K562 (cell line): Measurements from ENCODE around the gene SRL. TPM values are rescaled to one million over a fixed set of nuclear protein-coding genes. Genes with fewer than 3 reads are reported as not detected.

Experiments
- CBFA2T3 ChIP-seq: fragments of 450-650 bp; IDR thresholded peaks from 2 replicates; pipeline ENCODE4 v1.6.1; 2017
- CLOCK ChIP-seq: fragments of 250-450 bp; sonication (Bioruptor Pico); IDR thresholded peaks from 2 replicates; pipeline ENCODE4 v1.4.0; 2020; ENCODE audit warnings: mild to moderate bottlenecking, moderate library complexity, borderline replicate concordance
- CREB1 ChIP-seq, 2 experiments: sonication (generic) in 1 of 2; formaldehyde crosslinking in 1 of 2; IDR thresholded peaks; 2 replicates each; pipeline versions ENCODE4 v1.6.1 to v1.8.0; 2012 to 2022; ENCODE audit warnings: inconsistent platforms in 1 of 2, mild to moderate bottlenecking in 1 of 2, missing genetic modification reagents in 1 of 2, moderate library complexity in 1 of 2
- CREM ChIP-seq: IDR thresholded peaks from 2 replicates; pipeline ENCODE4 v1.6.1; 2014; ENCODE audit warnings: antibody characterized with exemption, low read depth
- GABPB2 ChIP-seq: fragments of 250-450 bp; sonication (Bioruptor Pico); conservative IDR thresholded peaks from 2 replicates; pipeline ENCODE4 v1.5.1; 2021; ENCODE audit warnings: mild to moderate bottlenecking
- KLF13 ChIP-seq: fragments of 450-650 bp; IDR thresholded peaks from 2 replicates; pipeline ENCODE4 v1.6.1; 2016; ENCODE audit warnings: missing genetic modification characterization, low read depth, mild to moderate bottlenecking, missing compliant biosample characterization, moderate library complexity, borderline replicate concordance
- MAX ChIP-seq: sonication (generic); formaldehyde crosslinking; IDR thresholded peaks from 2 replicates; pipeline ENCODE4 v1.9.0; 2022; ENCODE audit warnings: mild to moderate bottlenecking, missing genetic modification reagents
- MED1 ChIP-seq: sonication (generic); formaldehyde crosslinking; IDR thresholded peaks from 2 replicates; pipeline ENCODE4 v1.8.1; 2023; ENCODE audit warnings: missing genetic modification reagents, borderline replicate concordance
- PRPF4 ChIP-seq: fragments of 200-400 bp; formaldehyde crosslinking; IDR thresholded peaks from one replicate; pipeline ENCODE4 v1.6.1; 2017; ENCODE audit warnings: low read length, low read depth, mild to moderate bottlenecking; ENCODE audit not compliant: insufficient read depth, poor library complexity, severe bottlenecking
- PYGO2 ChIP-seq: fragments of 450-650 bp; IDR thresholded peaks from 2 replicates; pipeline ENCODE4 v1.6.1; 2016; ENCODE audit warnings: mild to moderate bottlenecking, missing genetic modification characterization, moderate library complexity, missing compliant biosample characterization
- TCF15 ChIP-seq: fragments of 250-450 bp; sonication (Bioruptor Pico); IDR thresholded peaks from 2 replicates; pipeline ENCODE4 v1.8.0; 2022; ENCODE audit warnings: moderate library complexity, mild to moderate bottlenecking, inconsistent platforms
- ZBTB7A ChIP-seq: IDR thresholded peaks from 2 replicates; pipeline ENCODE4 v1.6.1; 2011; ENCODE audit warnings: low read depth, mild to moderate bottlenecking, low read length, moderate library complexity, borderline replicate concordance; ENCODE audit not compliant: control insufficient read depth
- ZNF551 ChIP-seq: fragments of 250-450 bp; sonication (Bioruptor Pico); IDR thresholded peaks from 2 replicates; pipeline ENCODE4 v1.5.0; 2021; ENCODE audit warnings: mild to moderate bottlenecking, moderate library complexity
- polyA plus RNA-seq, 8 experiments: library from polyadenylated mRNA; depleted of rRNA in 4 of 8; stranded (reverse) in 5 of 8; unstranded in 3 of 8; fragments of >200 nt; fragmentation: Nextera tagmentation in 2 of 8; fragmentation: Illumina TruSeq in 1 of 8; extraction: Ambion mirVana in 2 of 8; extraction: Trizol in 1 of 8; gene quantifications; 2 replicates each; pipeline versions ENCODE4 v1.2.1 to v1.2.3, GENCODE V29; 2011 to 2014; ENCODE audit warnings: inconsistent platforms in 1 of 8, missing spikeins in 1 of 8
- total RNA-seq, 7 experiments: library from RNA; depleted of rRNA in 6 of 7; stranded (reverse); fragments of >200 nt in 6 of 7; fragmentation: Illumina TruSeq in 2 of 7; extraction: Trizol in 2 of 7; gene quantifications; 2 replicates each; pipeline versions ENCODE4 v1.2.1 to v1.2.3, GENCODE V29; 2011 to 2021; ENCODE audit warnings: low replicate concordance in 1 of 7
- TF ChIP-seq, protein P1 (sequence below): fragments of 250-450 bp; sonication (Bioruptor Pico); IDR thresholded peaks from 2 replicates; pipeline ENCODE4 v1.4.0; 2020

The SRL gene
- total and polyA plus RNA-seq, 9 of the 15 experiments (the other 6 are each of a cell fraction or from before 2014, with no cell fraction given) = 0.01 TPM; not detected in 8

DNA sequence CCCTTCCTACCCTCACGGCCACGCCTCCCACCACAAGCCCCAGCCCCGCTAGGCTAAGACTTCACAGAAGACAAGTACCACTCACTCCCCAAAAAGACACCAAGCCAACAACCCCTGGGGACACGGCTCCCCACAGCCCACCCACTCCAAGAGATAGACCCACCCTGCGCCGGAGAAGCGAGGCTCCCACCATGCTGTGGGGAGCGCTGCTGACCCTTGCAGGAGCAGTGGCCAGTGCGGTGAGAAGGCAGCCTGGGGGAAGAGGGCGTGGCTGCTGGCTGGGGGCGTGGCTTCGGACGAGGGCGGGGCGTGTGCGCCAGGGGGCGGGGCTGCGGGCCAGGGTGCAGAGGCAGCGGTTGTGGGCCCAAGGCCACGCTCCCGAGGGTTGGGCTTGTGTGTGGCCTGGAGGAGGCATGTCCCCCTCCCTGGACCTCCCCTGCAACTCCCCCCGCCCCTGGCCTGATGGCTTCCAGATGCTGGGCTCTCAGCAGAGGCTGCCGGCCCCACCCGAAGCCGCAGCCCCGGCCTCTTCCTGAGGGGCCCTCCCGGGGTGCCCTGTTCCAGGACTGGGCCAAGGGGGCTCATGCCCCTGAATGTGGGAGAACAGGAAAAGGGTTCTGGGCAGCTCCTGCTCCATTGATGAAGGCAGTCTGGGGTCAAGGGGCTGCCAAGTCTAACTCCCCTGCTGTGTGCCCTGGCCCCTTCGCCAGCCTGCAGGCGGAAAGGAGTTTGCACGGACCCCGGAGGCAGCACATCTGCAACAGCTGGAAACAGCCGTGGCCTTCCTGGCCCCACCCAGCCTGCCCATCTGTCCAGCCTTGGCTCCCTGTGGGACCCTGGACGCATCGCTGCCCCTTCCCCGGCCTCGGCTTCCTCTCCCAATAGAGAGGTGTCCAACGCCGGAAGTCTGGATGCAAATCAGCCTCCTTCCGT, 21.9 kb upstream of the SRL start (continued):
- TF ChIP-seq, protein P1, sequence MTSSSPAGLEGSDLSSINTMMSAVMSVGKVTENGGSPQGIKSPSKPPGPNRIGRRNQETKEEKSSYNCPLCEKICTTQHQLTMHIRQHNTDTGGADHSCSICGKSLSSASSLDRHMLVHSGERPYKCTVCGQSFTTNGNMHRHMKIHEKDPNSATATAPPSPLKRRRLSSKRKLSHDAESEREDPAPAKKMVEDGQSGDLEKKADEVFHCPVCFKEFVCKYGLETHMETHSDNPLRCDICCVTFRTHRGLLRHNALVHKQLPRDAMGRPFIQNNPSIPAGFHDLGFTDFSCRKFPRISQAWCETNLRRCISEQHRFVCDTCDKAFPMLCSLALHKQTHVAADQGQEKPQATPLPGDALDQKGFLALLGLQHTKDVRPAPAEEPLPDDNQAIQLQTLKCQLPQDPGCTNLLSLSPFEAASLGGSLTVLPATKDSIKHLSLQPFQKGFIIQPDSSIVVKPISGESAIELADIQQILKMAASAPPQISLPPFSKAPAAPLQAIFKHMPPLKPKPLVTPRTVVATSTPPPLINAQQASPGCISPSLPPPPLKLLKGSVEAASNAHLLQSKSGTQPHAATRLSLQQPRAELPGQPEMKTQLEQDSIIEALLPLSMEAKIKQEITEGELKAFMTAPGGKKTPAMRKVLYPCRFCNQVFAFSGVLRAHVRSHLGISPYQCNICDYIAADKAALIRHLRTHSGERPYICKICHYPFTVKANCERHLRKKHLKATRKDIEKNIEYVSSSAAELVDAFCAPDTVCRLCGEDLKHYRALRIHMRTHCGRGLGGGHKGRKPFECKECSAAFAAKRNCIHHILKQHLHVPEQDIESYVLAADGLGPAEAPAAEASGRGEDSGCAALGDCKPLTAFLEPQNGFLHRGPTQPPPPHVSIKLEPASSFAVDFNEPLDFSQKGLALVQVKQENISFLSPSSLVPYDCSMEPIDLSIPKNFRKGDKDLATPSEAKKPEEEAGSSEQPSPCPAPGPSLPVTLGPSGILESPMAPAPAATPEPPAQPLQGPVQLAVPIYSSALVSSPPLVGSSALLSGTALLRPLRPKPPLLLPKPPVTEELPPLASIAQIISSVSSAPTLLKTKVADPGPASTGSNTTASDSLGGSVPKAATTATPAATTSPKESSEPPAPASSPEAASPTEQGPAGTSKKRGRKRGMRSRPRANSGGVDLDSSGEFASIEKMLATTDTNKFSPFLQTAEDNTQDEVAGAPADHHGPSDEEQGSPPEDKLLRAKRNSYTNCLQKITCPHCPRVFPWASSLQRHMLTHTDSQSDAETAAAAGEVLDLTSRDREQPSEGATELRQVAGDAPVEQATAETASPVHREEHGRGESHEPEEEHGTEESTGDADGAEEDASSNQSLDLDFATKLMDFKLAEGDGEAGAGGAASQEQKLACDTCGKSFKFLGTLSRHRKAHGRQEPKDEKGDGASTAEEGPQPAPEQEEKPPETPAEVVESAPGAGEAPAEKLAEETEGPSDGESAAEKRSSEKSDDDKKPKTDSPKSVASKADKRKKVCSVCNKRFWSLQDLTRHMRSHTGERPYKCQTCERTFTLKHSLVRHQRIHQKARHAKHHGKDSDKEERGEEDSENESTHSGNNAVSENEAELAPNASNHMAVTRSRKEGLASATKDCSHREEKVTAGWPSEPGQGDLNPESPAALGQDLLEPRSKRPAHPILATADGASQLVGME (CRISPR knock-in tag) = no peak
- TF ChIP-seq CBFA2T3 = no peak
- TF ChIP-seq MED1 = no peak
- 0 out of 2 replicates have a peak, but pooled peaks have one; percentile 33 for TF ChIP-seq CREB1 (IDR thresholded peaks at IDR 0.05)
- TF ChIP-seq CREB1 (CRISPR knock-in tag; IDR thresholded peaks at IDR 0.05) = no peak
- TF ChIP-seq ZNF551 (CRISPR knock-in tag) = no peak
- no peak for TF ChIP-seq PYGO2 (tag)
- TF ChIP-seq PRPF4 = no peak
- peak; percentile 84 for TF ChIP-seq MAX (CRISPR knock-in tag)
- TF ChIP-seq CREM = peak; percentile 19; the same call in 1 of the 2 replicates
- TF ChIP-seq KLF13 (tag) = no peak
- peak; percentile 65 for TF ChIP-seq ZBTB7A
- no peak for TF ChIP-seq GABPB2 (CRISPR knock-in tag)
- TF ChIP-seq TCF15 (CRISPR knock-in tag) = no peak
- no peak for TF ChIP-seq CLOCK (CRISPR knock-in tag)
